IgD-negative memory B cell (primary cell): ENCODE measurements around the gene NUBP2. TPM values are rescaled to one million over a fixed set of nuclear protein-coding genes. Genes with fewer than 3 reads are reported as not detected.

Source experiments
- H3K27ac Mint-ChIP-seq, 3 donors: one replicate each; pipeline ENCODE4 v1.8.0; 2020 to 2022; ENCODE audit warnings: mild to moderate bottlenecking in 3 of 3, mixed read lengths in 3 of 3, moderate library complexity in 1 of 3
- H3K27me3 Mint-ChIP-seq: one replicate; pipeline ENCODE4 v1.8.0; 2021; ENCODE audit warnings: mixed read lengths
- H3K36me3 Mint-ChIP-seq: one replicate; pipeline ENCODE4 v1.8.0; 2020; ENCODE audit warnings: mild to moderate bottlenecking, mixed read lengths
- H3K4me1 Mint-ChIP-seq, 3 donors: one replicate each; pipeline ENCODE4 v1.8.0; 2020 to 2022; ENCODE audit warnings: mixed read lengths in 3 of 3, mild to moderate bottlenecking in 1 of 3
- H3K4me3 Mint-ChIP-seq, 4 donors: one replicate each; pipeline ENCODE4 v1.8.0; 2020 to 2022; ENCODE audit warnings: mild to moderate bottlenecking in 4 of 4, mixed read lengths in 4 of 4, moderate library complexity in 3 of 4
- H3K9me3 Mint-ChIP-seq, 3 donors: one replicate each; pipeline ENCODE4 v1.8.0; 2020 to 2021; ENCODE audit warnings: mixed read lengths in 3 of 3, mild to moderate bottlenecking in 1 of 3
- polyA plus RNA-seq: library from polyadenylated mRNA; unstranded; fragments of 300-500 nt; fragmentation: Illumina TruSeq; gene quantifications from one replicate; pipeline ENCODE4 v1.2.3, GENCODE V29; 2021

NUBP2 gene
- polyA plus RNA-seq, 1 donor from 2014 or later: 76.9 TPM

- H3K27ac Mint-ChIP-seq: no peak overlapping the region
- no peaks in the 10 kb centered on the region for H3K27me3 Mint-ChIP-seq
- H3K36me3 Mint-ChIP-seq: peaks cover 1% of the 10 kb centered on the region
- H3K4me3 Mint-ChIP-seq: no peak overlapping the region
- H3K9me3 Mint-ChIP-seq: no peaks in the 10 kb centered on the region
- H3K4me1 Mint-ChIP-seq: peaks cover 0 to 3% (median 0%) of the 10 kb centered on the region in 3 donors
These were observed 16.5 kb upstream of the NUBP2 start for GRCh38 chr16:1766231-1766630.

- Mint-ChIP-seq H3K27me3 (no peaks in the 10 kb centered on the region), H3K27ac (peak overlapping the region in 1 of 3 donors; percentile 64), H3K9me3 (no peaks in the 10 kb centered on the region), H3K36me3 (peaks cover 1% of the 10 kb centered on the region), H3K4me1 (peaks cover 0 to 3% (median under 1%) of the 10 kb centered on the region in 3 donors), H3K4me3 (peak overlapping the region in 1 of 4 donors; percentile 23)
These were observed 16.1 kb upstream of the NUBP2 start for GRCh38 chr16:1766701-1767100.

GRCh38 chr16:1767116-1767994 lies 15.4 kb upstream of the NUBP2 start:
- peaks cover 3 to 9% (median 7%) of the 10 kb centered on the region in 3 donors for H3K4me1 Mint-ChIP-seq
- peak overlapping the region in 1 of 4 donors; percentile 23 for H3K4me3 Mint-ChIP-seq
- peaks cover 1% of the 10 kb centered on the region for H3K36me3 Mint-ChIP-seq
- peak overlapping the region; percentile 23 to 64 (median 43) for H3K27ac Mint-ChIP-seq
- H3K9me3 Mint-ChIP-seq: no peaks in the 10 kb centered on the region
- H3K27me3 Mint-ChIP-seq: no peaks in the 10 kb centered on the region

GRCh38 chr16:1768061-1768766 lies 14.5 kb upstream of the NUBP2 start:
- Mint-ChIP-seq H3K4me1 (peaks cover 3 to 9% (median 8%) of the 10 kb centered on the region in 3 donors), H3K4me3 (no peak overlapping the region), H3K27ac (peak overlapping the region in 2 of 3 donors; percentile 23 to 43), H3K27me3 (no peaks in the 10 kb centered on the region), H3K36me3 (peaks cover 1% of the 10 kb centered on the region), H3K9me3 (no peaks in the 10 kb centered on the region)

- peak overlapping the region in 2 of 4 donors; percentile 8 to 99 for H3K4me3 Mint-ChIP-seq
- H3K36me3 Mint-ChIP-seq: peaks cover 1% of the 10 kb centered on the region
- H3K9me3 Mint-ChIP-seq: no peaks in the 10 kb centered on the region
- H3K4me1 Mint-ChIP-seq: peaks cover 4 to 11% (median 8%) of the 10 kb centered on the region in 3 donors
- no peaks in the 10 kb centered on the region for H3K27me3 Mint-ChIP-seq
- peak overlapping the region in 2 of 3 donors; percentile 82 to 99 for H3K27ac Mint-ChIP-seq
These were observed 13.9 kb upstream of the NUBP2 start for GRCh38 chr16:1768767-1769401.

- no peaks in the 10 kb centered on the region for H3K9me3 Mint-ChIP-seq
- H3K4me3 Mint-ChIP-seq: peak overlapping the region; percentile 8 to 99 (median 91)
- no peaks in the 10 kb centered on the region for H3K27me3 Mint-ChIP-seq
- H3K36me3 Mint-ChIP-seq: peaks cover 1% of the 10 kb centered on the region
- peaks cover 6 to 12% (median 8%) of the 10 kb centered on the region in 3 donors for H3K4me1 Mint-ChIP-seq
- peak overlapping the region; percentile 81 to 99 (median 82) for H3K27ac Mint-ChIP-seq
These were observed 13.1 kb upstream of the NUBP2 start for GRCh38 chr16:1769402-1770300.

- Mint-ChIP-seq H3K9me3 (no peaks in the 10 kb centered on the region), H3K4me1 (peaks cover 6 to 13% (median 8%) of the 10 kb centered on the region in 3 donors), H3K27me3 (no peaks in the 10 kb centered on the region), H3K4me3 (peak overlapping the region; percentile 82 to 99 (median 91)), H3K27ac (peak overlapping the region; percentile 81 to 99 (median 82)), H3K36me3 (no peaks in the 10 kb centered on the region)
These were observed 12.2 kb upstream of the NUBP2 start for GRCh38 chr16:1770328-1771187.

GRCh38 chr16:1771188-1771863 lies 11.4 kb upstream of the NUBP2 start, which contains the start of gene NME3:
TSS of gene NME3 (minus strand) at chr16:1771543. CDS start at chr16:1771534, 9 bp downstream.
- Mint-ChIP-seq H3K27ac (peak within 1 kb of the TSS; percentile 87 to 99 (median 98)), H3K4me3 (peak within 1 kb of the TSS; percentile 94 to 99 (median 95)), H3K27me3 (no peaks in the 10 kb centered on the region), H3K36me3 (no peaks in the 10 kb centered on the region), H3K4me1 (peaks cover 6 to 13% (median 8%) of the 10 kb centered on the region in 3 donors), H3K9me3 (no peaks in the 10 kb centered on the region)

GRCh38 chr16:1771864-1772361 lies 10.8 kb upstream of the NUBP2 start:
- Mint-ChIP-seq H3K9me3 (no peaks in the 10 kb centered on the region), H3K36me3 (no peaks in the 10 kb centered on the region), H3K27ac (peak overlapping the region; percentile 87 to 99 (median 98)), H3K27me3 (no peaks in the 10 kb centered on the region), H3K4me1 (peaks cover 6 to 15% (median 8%) of the 10 kb centered on the region in 3 donors), H3K4me3 (peak overlapping the region; percentile 94 to 99 (median 95))

- H3K36me3 Mint-ChIP-seq: no peaks in the 10 kb centered on the region
- no peaks in the 10 kb centered on the region for H3K27me3 Mint-ChIP-seq
- peaks cover 6 to 15% (median 8%) of the 10 kb centered on the region in 3 donors for H3K4me1 Mint-ChIP-seq
- peak within 1 kb of the TSS; percentile 94 to 99 (median 95) for H3K4me3 Mint-ChIP-seq
- no peaks in the 10 kb centered on the region for H3K9me3 Mint-ChIP-seq
- peak within 1 kb of the TSS; percentile 95 to 99 (median 98) for H3K27ac Mint-ChIP-seq
These were observed 10.3 kb upstream of the NUBP2 start, which contains the start of gene EME2 for GRCh38 chr16:1772362-1772907. TSS of gene EME2 (plus strand) at chr16:1772810. CDS start at chr16:1773228, 418 bp downstream.

GRCh38 chr16:1772908-1773702 lies 9.7 kb upstream of the NUBP2 start, which contains the start of gene MRPS34:
TSS of gene MRPS34 (minus strand) at chr16:1773134. CDS start at chr16:1773119, 15 bp downstream.
- no peaks in the 10 kb centered on the region for H3K27me3 Mint-ChIP-seq
- H3K9me3 Mint-ChIP-seq: no peaks in the 10 kb centered on the region
- peaks cover 6 to 15% (median 8%) of the 10 kb centered on the region in 3 donors for H3K4me1 Mint-ChIP-seq
- H3K4me3 Mint-ChIP-seq: peak within 1 kb of the TSS; percentile 94 to 99 (median 95)
- no peaks in the 10 kb centered on the region for H3K36me3 Mint-ChIP-seq
- peak within 1 kb of the TSS; percentile 95 to 99 (median 98) for H3K27ac Mint-ChIP-seq
